Gastroesophageal sphincter (tissue), 3 donors: Measurements from ENCODE around the gene RAD51B.

Experiments
- CTCF ChIP-seq, 4 experiments: fragments of 200-600 bp in 2 of 4; fragments of 450-650 bp in 2 of 4; sonication (generic) in 1 of 4; IDR thresholded peaks; one replicate each; pipeline ENCODE4 v1.5.1; 2017 to 2019; ENCODE audit warnings: antibody characterized with exemption in 4 of 4, mild to moderate bottlenecking in 2 of 4, moderate library complexity in 2 of 4
- POLR2A ChIP-seq, 2 donors: fragments of 450-650 bp; IDR thresholded peaks; one replicate each; pipeline ENCODE4 v1.6.1; 2017; ENCODE audit warnings: antibody characterized with exemption in 2 of 2, mild to moderate bottlenecking in 2 of 2, moderate library complexity in 1 of 2
- POLR2AphosphoS5 ChIP-seq: sonication (generic); formaldehyde crosslinking; IDR thresholded peaks from one replicate; pipeline ENCODE4 v1.6.1; 2017; ENCODE audit warnings: antibody characterized with exemption

DNA sequence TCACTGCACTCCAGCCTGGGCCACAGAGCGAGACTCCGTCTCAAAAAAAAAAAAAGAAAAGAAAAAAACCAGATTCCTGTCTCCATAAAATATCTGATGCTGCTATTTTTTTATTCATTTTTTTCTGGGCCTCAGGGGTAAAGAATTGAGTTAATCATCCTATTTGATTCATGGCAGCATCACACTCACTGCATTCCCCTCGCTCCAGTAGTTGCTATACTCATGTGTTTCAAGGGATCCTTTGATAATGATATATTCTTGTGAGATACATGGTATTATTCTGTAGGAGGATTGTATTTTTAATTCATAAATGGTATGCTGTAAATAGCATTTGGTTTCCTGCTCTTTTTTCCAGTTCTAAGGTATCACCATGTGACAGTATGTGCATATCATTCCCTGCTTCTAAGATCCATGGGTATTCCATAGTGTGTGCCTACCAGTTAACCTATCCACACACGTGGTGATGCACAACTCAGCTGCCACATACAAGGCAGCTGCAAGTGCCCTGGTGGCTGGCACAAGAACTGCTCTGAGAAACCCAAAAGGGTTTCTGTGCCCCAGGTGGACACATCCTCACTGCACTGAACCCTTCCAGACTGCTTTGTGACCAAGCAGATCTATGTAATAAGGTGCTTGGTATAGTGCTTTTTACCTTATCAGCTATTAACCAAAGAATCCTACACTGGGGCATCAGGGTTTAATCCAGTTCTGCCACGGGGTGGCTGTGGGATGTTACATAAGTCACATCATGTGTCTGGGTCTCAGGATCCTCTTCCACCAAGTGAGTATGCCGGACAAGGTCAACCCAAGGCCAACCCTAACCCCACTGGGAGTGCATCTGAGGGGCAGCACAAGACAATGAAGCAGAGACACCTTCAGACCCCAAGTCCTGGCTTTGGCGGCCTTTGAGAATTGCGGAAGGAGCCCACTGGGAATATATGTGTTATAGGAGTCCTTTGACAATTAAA lies 898.7 kb downstream of the RAD51B start:
- TF ChIP-seq POLR2A (IDR thresholded peaks at IDR 0.05) = no peak
- TF ChIP-seq CTCF (IDR thresholded peaks at IDR 0.05) = peak in 1 of 4 experiments; percentile 3
- TF ChIP-seq POLR2AphosphoS5 = no peak
